HL-60/S4 treated with phorbol 12-myristate 13-acetate at 8.2 ng/mL for 4 days and 3 days (cell line): ENCODE results near the gene CHAD.
"Not testable (repeated sequence)": the region's sequence is repeated elsewhere in the genome, so short reads cannot be mapped to it uniquely, and the experiment has no call there.

Experiments
- in situ Hi-C: fragments of 300-500 bp; cut with MboI; formaldehyde crosslinking; loops from 2 replicates; pipeline ENCODE4 v1.15.0; 2022; ENCODE audit warnings: low sequenced_read_pairs

Gene CHAD

DNA sequence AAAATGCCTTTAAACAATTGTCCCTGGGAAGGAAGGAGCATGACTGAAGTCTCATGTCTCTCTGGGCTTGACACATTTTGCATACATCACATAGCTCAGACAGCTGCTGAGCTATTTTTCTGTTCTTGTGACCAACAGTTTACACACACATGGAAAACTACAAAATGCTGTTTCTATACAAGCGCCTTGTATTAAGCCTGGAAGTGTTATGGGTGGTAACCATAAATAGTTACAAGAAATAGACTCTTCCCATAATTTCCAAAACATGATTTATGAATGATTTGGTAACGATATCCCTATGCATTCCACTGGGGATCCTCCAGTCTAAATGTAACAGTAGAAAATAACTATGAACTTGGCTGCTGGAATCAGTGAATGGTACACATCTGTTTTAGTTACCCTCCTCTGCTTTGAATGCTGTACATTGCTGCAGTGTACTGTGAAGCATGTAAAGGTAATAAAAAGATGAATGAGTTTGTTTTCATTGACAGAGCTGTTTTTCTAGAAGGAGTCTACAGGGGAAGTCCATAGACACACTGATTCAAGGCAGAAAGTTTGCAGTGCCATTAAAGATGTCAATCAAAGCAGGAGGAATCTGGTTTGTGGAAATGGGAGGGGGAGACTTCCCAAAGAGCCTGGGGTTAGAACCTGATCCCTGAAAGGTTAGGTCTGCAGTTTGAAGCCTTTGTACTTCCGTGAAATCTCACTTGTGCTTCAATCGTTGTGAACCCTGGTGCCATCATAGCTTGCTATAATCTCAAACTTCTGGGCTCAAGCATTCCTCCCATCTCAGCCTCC lies 37.7 kb downstream of the CHAD start:
- in situ Hi-C loops, result no loop called here

DNA sequence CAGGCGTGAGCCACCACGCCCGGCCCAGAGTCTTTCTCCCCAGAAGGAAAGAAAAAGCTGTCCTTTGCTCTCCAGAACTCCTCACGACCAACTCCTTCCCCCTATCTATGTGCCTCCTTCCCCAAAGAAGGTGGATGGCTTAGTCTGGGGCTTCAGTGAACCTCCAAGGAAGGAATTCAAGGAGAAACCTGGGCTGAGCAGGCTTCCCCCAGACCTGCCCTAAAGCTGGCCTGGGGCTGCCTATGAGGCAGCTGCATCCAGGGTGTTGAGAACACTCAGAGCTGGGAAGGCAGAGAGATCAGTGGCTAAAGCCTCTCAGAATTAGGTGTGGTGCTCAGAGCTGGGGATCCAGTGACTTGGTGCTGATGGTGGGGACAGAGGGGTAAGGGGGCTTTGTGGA lies 38.9 kb downstream of the CHAD start:
- in situ Hi-C loops, result no loop called here

DNA sequence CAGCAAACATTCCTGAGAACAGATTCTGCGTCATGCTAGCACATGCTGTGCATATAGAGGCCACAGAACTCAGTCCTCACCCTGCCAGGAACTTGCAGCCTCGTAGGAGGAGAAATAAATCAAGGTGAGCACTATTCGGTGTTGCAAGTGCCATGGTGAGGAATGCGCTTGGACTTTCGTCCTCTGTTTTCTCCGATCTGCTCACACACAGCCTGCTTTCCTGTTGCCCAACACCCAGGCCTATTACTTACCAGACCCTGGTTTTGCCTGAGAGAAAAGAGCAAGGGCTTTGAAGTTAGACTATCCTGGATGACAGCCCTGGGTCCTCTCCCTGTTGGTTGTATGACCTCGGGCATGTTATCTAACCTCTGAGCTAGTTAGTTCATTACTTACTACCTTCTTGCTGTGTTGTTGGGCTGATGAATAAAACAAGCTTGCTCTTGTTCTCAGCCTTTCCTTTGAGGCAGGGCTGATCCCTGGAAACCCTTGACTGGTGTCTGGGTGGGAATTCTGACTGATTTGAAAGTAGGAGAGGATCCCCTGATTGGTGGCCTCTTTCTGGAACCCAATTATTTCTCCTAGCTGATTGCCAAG lies 39.8 kb downstream of the CHAD start:
- in situ Hi-C loops, result no loop called here

DNA sequence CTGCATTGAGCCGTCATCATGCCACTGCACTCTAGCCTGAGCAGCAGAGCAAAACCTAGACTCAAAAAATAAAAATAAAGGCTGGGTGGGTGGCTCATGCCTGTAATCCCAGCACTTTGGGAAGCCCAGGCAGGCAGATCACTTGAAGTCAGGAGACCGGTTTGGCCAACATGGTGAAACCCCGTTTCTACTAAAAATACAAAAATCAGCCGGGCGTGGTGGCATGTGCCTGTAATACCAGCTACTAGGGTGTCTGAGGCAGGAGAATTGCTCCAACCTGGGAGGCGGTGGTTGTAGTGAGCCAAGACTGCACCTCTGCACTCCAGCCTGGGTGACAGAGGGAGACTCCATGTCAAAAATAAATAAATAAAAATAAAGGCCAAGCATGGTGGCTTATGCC lies 40.6 kb downstream of the CHAD start:
- in situ Hi-C loops, result not testable (repeated sequence)

DNA sequence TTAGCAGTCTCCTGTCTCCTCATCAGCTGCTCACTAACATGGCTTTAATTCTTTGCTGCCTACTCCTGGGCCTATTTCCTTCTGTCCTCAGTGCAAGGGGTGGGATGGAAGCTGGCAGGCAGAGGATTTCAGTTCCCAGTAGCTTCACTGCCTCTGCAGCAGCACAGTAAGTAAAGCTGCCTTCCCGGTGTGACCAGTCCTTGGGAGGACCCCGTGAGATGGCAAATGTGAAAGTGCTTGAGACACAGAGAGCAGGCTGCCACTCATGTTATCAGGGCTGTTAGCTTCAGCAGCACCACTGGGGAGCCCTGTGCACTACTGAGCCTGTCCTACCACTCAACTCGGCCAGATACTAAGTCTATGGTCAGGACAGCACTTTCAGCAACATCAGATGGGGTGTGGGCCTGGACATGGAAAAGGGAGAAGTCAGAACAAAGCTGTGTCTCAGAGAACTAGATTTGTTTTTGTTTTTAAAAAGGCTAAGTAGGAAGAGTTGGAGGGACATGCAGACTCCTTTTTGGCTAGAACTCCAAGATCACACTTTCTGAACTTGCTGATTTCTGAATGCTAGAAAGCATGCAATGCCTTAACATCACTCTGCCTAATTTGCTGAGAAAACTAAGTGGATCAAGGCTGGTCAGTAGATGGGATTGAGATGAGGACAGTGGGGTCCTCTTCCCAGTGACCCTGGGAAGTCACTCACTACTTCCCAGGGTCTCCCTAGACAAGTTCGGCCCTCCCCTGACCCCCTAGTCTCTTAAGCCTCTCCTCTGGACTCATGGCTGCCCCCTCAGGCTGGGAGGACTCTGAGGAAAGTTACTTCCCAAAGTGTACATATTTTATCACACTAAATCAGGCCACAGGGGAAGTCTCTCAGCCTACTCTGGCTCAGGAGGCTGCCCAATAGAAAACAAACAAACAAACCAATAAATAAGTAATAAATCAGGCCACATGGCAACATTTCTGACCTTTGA lies 41.6 kb downstream of the CHAD start:
- in situ Hi-C loops, result no loop called here

DNA sequence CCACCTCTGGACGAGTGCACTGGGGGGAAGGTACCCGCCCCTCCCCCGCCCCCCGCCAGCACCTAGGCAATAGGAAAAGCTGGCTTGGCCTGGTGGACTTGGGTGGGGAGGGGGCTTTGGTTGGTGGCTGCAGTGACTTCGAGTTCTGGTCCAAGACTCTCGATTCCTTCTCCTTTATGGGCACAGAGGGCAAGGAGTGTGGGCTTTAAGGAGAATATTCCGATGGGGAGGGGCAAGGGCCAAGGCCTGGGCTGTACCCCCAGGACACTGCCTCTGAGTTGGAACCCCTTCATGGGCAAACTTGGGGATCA lies 42.3 kb downstream of the CHAD start:
- in situ Hi-C loops, result no loop called here

DNA sequence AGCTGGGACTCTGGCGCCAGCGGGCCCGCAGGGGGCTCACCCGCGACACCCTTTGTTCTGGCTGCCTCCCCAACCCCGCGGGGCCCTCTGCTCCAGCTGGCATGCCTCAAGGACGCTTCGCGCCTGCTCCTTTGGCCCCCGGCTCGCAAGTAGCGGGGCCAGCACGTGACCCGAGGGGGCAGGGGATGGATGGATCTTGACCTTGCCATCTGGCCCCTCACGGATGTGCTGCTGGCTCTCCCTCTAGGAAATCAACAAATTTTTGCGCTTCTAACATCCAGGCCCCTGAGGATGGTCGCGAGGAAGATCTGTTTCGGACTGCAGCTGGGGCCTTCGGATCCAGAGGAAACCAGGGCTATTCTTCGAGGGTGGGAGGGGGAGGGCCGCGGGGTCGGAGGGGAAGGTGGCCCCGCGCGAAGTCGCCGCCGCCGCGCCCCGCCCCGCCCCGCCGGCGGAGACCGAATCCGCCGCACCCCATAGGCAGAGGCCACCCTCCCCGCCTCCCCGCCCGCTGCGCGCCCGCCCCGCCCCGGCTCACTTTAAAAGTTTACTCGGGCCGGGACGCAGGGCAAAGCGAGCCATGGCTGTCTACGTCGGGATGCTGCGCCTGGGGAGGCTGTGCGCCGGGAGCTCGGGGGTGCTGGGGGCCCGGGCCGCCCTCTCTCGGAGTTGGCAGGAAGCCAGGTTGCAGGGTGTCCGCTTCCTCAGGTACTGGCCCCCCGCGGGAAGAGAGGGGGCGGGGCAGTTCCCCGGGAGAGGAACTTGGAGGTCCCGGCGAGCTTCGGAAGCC lies 42.8 kb downstream of the CHAD start, which contains the start of gene ACSF2:
Gene ACSF2 (plus strand): TSS at position 537 of the 790 bp plus-strand sequence. CDS start 44 bp downstream, at position 581.
- in situ Hi-C loops, result no loop called here

DNA sequence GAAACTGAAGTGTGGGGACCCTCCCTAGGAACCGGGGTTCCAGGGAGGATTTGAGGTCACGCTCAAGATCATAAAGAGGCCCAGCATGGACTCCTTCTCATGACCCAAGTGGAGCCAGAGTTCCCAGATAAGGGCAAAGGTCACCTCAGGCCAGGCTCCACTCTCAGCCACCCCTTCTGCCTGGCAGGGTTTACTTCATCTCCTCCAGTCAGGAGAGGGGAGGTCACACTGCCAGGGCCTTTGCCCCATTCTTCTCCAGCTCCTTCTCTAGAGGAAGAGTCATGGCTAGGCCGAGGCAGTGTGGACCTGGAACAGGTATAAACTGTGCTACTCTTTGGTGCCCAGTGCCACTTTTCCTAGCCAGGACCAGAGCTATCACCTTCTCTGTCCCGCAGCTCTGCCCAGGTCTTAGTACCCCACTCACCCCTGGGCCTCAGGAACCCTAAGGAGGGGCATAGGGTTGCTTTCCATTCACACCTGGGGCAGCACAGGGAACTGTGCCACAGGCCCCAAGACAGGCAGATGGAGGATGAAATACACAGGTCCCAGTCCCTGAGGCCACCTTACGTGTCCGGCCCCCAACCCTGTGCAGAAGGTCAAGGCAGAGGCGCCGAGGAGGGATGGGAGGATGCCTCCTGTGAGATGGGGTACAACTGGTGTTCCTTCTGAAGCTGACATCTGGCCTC lies 43.5 kb downstream of the CHAD start:
- in situ Hi-C loops, result no loop called here

DNA sequence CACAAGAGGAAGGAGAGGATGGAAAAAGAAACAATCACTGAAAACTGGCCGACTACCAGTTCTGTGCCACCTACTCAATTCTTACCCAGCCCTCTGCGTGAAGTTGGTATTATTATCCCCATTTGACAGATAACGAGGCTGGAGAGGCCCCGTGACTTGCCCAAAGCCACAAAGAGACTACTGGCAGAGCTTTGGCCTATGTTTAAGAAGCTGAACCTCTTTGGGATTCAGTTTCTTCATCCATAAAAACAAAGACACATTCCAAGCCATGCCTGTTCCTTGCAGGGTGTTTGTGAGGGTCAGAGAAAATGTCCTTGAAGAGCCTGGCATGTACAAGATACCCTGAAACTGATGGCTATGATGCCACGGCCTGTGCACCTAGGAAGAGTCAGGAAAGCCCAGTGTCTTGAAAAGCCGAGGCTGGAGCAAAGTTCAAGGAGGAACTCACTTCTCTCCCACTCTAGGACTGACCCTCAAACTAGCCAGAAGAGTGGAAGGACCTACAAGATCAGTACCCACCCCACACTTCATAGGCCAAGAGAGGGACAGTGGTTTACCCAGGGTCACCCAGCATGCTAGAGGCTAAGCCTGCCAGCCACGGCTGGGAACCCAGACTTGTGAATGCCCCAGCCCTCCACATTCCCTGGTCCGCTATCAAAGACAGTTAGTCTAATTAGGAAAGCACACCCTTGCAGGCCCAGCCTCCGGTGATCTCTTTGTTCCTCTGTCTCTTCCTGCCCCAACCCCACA lies 44.3 kb downstream of the CHAD start:
- in situ Hi-C loops, result no loop called here

DNA sequence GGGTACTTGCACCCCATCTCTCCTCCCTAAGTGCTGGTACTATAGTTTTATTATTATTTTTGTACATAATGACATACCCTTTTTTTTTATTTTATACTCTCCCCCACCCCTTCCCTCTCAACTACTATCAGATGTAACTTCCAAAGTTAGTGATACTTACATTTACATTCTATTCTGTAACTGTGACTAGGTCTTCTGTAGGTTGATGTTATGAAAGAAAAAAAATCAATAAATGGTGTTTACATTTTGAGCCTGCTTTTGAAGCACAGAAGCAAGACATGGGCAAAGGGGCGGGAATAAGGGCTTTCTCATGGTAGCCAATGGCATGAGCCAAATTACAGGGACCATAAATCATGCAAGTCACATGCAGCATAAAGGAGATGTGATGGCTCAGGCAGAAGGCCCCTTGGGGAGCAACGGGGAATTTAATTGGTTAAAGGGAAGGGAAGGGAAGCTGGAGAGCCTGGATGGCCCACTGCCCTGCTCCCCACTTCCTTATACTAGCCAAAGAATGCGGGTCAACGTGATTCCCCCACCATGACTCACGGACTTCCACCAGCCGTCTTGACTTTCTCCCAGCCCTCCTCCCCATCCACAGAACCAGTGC lies 45.0 kb downstream of the CHAD start:
- in situ Hi-C loops, result no loop called here

DNA sequence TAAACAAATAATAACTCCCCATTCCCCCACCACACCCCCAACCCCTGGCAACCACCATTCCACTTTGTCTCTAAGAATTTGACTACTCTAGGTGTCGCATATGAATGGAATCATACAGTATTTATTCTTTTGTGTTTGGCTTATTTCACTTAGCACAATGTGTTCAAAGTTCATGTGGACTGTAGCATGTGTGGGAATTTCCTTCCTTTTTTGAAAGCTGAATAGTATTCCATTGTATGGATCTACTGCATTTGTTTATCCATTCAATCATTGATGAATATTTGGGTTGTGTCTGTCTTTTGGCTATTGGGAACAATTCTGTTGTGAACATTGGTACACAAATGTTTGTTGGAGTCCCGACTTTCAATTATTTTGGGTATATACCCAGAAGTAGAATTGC lies 45.9 kb downstream of the CHAD start:
- in situ Hi-C loops, result no loop called here

DNA sequence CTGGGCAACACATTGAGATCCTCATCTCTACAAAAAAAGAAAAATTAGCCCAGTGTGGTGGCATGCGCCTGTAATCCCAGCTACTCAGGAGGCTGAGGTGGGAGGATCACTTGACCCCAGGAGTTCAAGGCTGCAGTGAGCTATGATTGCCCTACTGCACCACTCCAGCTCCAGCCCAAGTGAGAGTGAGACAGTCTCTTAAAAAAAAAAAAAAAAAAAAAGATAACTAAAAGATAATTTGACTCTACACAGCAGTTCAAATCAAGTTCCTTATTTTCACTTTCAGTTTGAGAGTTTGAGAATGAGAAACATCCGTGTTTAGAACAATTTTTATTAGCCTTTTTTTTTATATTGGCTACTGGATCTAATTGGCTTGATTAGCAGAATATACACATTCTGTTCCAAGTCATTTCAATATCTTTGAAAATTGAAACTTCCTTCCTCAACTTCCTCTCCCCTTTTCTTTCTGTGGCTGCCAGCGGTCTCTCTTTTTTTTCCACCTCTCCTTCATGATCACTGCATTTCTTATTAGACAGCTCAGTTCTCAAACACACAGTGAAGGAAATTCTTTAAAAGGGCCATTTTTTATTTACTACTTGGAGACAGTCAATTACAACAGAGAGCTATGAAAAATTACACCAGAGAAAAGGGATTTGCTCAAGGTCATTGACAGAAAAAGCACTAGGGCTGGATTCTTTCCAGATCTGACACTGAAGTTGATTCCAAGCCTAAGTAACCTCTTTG lies 47.2 kb downstream of the CHAD start:
- in situ Hi-C loops, result no loop called here

DNA sequence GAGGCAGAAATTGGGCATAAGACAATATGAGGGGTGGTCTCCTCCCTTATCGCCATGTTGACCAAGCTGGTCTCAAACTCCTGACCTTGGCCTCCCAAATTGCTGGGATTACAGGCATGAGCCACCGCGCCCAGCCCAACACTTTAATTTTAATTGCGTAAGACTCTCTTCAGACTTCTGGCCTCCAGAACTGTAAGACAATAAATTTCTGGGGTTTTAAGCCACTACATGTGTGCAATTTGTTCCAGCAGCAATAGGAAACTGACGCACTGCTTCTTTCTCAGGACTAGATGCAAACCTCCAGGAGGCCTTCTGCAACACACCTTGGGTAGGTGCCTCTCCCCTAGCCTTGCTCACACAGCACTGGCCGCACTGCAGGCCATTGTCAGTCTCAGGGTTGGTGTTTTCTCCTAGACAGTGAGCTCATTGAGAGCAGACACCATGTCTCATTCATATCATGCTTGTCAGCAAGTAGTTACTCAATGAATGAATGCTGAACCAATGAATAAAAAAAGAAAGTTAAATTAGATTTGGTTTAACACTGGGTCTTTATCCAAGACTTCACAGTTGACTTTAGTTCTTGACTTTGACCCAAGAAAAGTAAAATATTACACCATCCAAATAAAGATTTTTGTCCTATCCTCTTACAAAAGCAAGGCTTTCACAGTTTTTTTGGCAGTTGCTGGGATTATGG lies 48.1 kb downstream of the CHAD start:
- in situ Hi-C loops, result no loop called here

DNA sequence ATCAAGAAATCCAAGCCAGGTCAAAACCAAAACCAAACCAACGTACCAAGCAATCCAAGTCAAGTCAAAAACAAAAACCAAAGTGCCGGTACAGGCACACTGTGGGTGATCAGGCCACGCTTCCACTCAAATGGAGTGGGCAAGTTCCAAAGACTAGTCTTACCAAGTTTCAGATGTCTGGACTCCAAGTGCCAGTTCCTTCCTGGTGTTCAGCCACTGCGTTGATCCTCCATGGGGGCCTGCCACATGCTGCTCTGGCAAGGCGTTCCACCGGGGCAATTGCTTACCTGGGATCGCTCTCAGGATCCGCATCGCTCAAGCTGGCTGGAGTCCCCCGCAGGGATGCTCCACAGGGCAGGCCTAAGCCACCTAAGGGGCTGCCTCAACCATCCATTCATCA lies 49.1 kb downstream of the CHAD start:
- in situ Hi-C loops, result not testable (repeated sequence)

DNA sequence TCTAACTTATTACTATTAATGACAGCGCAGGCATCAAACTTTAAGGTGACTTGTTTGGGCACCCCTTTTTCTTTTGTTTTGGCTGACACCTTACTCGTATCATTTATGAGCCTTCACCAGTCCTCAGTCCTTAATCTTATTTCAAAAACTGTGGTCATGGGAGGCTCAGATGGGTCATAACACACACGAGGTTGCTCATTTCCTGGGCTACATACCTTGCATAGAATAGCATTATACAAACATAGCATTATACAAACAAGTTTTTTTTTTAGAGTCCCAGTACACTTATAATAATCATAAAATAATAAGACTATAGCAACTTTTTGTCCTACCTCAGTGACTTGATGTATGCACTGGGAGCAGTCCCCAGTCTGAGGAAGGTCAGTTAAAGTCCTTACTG lies 53.9 kb downstream of the CHAD start:
- in situ Hi-C loops, result no loop called here
